Stimulated activated CD4-positive, alpha-beta T cell treated with anti-CD3 and anti-CD28 coated beads, Interleukin-1b, Interleukin-23, amount 100 ng/mL, for 24 hours (primary cell): Measurements from ENCODE around the gene CISD1.
"Not testable (repeated sequence)": the region's sequence is repeated elsewhere in the genome, so short reads cannot be mapped to it uniquely, and the experiment has no call there.

Source experiments
- DNase-seq, 4 experiments: peaks; one replicate each; pipeline ENCODE4 v3.0.0-alpha.2; 2020; ENCODE audit warnings: low read depth in 4 of 4, low spot score in 1 of 4

CISD1 gene

GRCh38 chr10:58268946-58269781, at the start of gene CISD1:
CISD1 (plus strand) TSS chr10:58269162; CDS start chr10:58269274, 112 bp downstream.
- peak; percentile 82 to 91 (median 88) for DNase-seq

- DNase-seq: no peak
Observed at GRCh38 chr10:58219875-58220274, 49.1 kb upstream of the CISD1 start.

GRCh38 chr10:58220769-58221451, 48.1 kb upstream of the CISD1 start:
- no peak for DNase-seq

GRCh38 chr10:58225654-58226053, 43.3 kb upstream of the CISD1 start:
- no peak for DNase-seq

- DNase-seq: not testable (repeated sequence)
Observed at GRCh38 chr10:58229856-58230255, 39.1 kb upstream of the CISD1 start.

GRCh38 chr10:58237014-58237834, 31.7 kb upstream of the CISD1 start:
- no peak for DNase-seq

GRCh38 chr10:58239561-58240169, 29.3 kb upstream of the CISD1 start:
- no peak for DNase-seq

GRCh38 chr10:58240531-58240930, 28.4 kb upstream of the CISD1 start:
- no peak for DNase-seq

- no peak for DNase-seq
Observed at GRCh38 chr10:58241346-58241745, 27.6 kb upstream of the CISD1 start.

- DNase-seq: no peak
Observed at GRCh38 chr10:58243269-58243668, 25.7 kb upstream of the CISD1 start.

GRCh38 chr10:58243801-58244200, 25.2 kb upstream of the CISD1 start:
- not testable (repeated sequence) for DNase-seq

- not testable (repeated sequence) for DNase-seq
Observed at GRCh38 chr10:58244242-58244641, 24.7 kb upstream of the CISD1 start.

- not testable (repeated sequence) for DNase-seq
Observed at GRCh38 chr10:58244666-58245065, 24.3 kb upstream of the CISD1 start.

- DNase-seq: no peak
Observed at GRCh38 chr10:58253184-58253583, 15.8 kb upstream of the CISD1 start.

- no peak for DNase-seq
Observed at GRCh38 chr10:58254644-58255043, 14.3 kb upstream of the CISD1 start.

GRCh38 chr10:58256013-58256780, 12.8 kb upstream of the CISD1 start:
- DNase-seq: not testable (repeated sequence)

GRCh38 chr10:58258977-58259692, 9.8 kb upstream of the CISD1 start:
- DNase-seq: no peak

- DNase-seq: no peak
Observed at GRCh38 chr10:58260334-58260733, 8.6 kb upstream of the CISD1 start.

GRCh38 chr10:58262766-58263165, 6.2 kb upstream of the CISD1 start:
- no peak for DNase-seq

GRCh38 chr10:58264780-58265179, 4.2 kb upstream of the CISD1 start:
- no peak for DNase-seq
